GM12878 (cell line): ENCODE measurements around the gene RASGRF2. TPM values are rescaled to one million over a fixed set of nuclear protein-coding genes. Genes with fewer than 3 reads are reported as not detected.
"Not testable (repeated sequence)": the region's sequence is repeated elsewhere in the genome, so short reads cannot be mapped to it uniquely, and the experiment has no call there.

Source experiments
- ATAC-seq: fragments of 200-7000 bp; cut with Tn5 transposase; 3 replicates; pipeline ENCODE4 v1.9.1; 2020; ENCODE audit warnings: mild to moderate bottlenecking, moderate library complexity
- BruUV-seq: library from RNA; stranded (reverse); fragments of 400-500 nt; replicated peaks from 2 replicates; lab custom pipeline; 2021; lab: Mats Ljungman, UMichigan
- CTCF ChIA-PET: fragments of 300-600 bp; sonication (Branson Sonifier 250); formaldehyde crosslinking; extraction: SDS; loops from one replicate; lab custom pipeline; 2021; ENCODE audit warnings: inconsistent platforms; lab: Yijun Ruan, JAX
- POLR2A ChIA-PET: fragments of 350-600 bp; formaldehyde crosslinking; extraction: SDS; loops from one replicate; lab custom pipeline; 2021; ENCODE audit warnings: inconsistent platforms; lab: Charles Lee
- RAD21 ChIA-PET: fragments of 300-600 bp; sonication (Branson Sonifier 250); formaldehyde crosslinking; loops from one replicate; lab custom pipeline; 2023; ENCODE audit warnings: antibody characterized with exemption; ENCODE audit not compliant: unreplicated experiment; lab: Charles Lee
- SMC1A ChIA-PET: fragments of 300-600 bp; sonication (Branson Sonifier 250); formaldehyde crosslinking; loops from one replicate; lab custom pipeline; 2023; ENCODE audit not compliant: unreplicated experiment, uncharacterized antibody; lab: Charles Lee
- DNase-seq: peaks from one replicate; pipeline ENCODE4 v3.0.0-alpha.2; 2011; ENCODE audit warnings: low read depth, low spot score
- FAIRE-seq: peaks from 3 replicates; lab custom pipeline; 2011; peaks lifted over from hg19 to GRCh38; lab: Jason Lieb, UNC
- H2AFZ ChIP-seq: 2 replicates; pipeline ENCODE4 v1.6.0; 2011; ENCODE audit warnings: low read depth, low read length, control low read depth; ENCODE audit not compliant: control insufficient read depth
- H3K27ac ChIP-seq: 2 replicates; pipeline ENCODE4 v1.5.1; 2011; ENCODE audit warnings: control low read depth; ENCODE audit not compliant: control insufficient read depth, insufficient read depth
- H3K27me3 ChIP-seq, 2 experiments: replicated peaks in 1 of 2; 2 replicates each; pipeline versions ENCODE4 v1.6.0 to v1.6.1; 2011; ENCODE audit warnings: low read length in 1 of 2; ENCODE audit not compliant: control insufficient read depth in 2 of 2, insufficient read depth in 2 of 2
- H3K36me3 ChIP-seq, 2 experiments: 2 replicates each; pipeline ENCODE4 v1.5.1; 2011; ENCODE audit warnings: low read length in 1 of 2; ENCODE audit not compliant: control insufficient read depth in 2 of 2, insufficient read depth in 2 of 2
- H3K4me1 ChIP-seq: 2 replicates; pipeline ENCODE4 v1.6.1; 2011; ENCODE audit warnings: mild to moderate bottlenecking, low read length, moderate library complexity, mixed read lengths; ENCODE audit not compliant: control insufficient read depth, insufficient read depth
- H3K4me2 ChIP-seq: 2 replicates; pipeline ENCODE4 v1.6.0; 2011; ENCODE audit warnings: control low read depth; ENCODE audit not compliant: control insufficient read depth, insufficient read depth
- H3K4me3 ChIP-seq: fragments of 200-600 bp; sonication (generic); 2 replicates; pipeline ENCODE4 v1.5.1; 2016
- H3K79me2 ChIP-seq: 2 replicates; pipeline ENCODE4 v1.6.0; 2011; ENCODE audit warnings: low read length; ENCODE audit not compliant: control insufficient read depth, insufficient read depth
- H3K9ac ChIP-seq: 2 replicates; pipeline ENCODE4 v1.8.0; 2011; ENCODE audit warnings: low read length, control low read depth, mixed read lengths; ENCODE audit not compliant: control insufficient read depth, insufficient read depth
- H3K9me3 ChIP-seq: replicated peaks from 3 replicates; pipeline ENCODE4 v1.5.1; 2011; ENCODE audit warnings: mild to moderate bottlenecking, low read length; ENCODE audit not compliant: control insufficient read depth, insufficient read depth
- H4K20me1 ChIP-seq: 2 replicates; pipeline ENCODE4 v1.6.0; 2011; ENCODE audit not compliant: control insufficient read depth, insufficient read depth
- BACH1 ChIP-seq: fragments of 450-650 bp; IDR thresholded peaks from 2 replicates; pipeline ENCODE4 v1.6.1; 2017; ENCODE audit warnings: mild to moderate bottlenecking, borderline replicate concordance
- E2F4 ChIP-seq: IDR thresholded peaks from 2 replicates; pipeline ENCODE4 v1.6.1; 2012; ENCODE audit warnings: low read depth, low read length, improper control_type of control experiment
- ETV6 ChIP-seq, 2 experiments: fragments of 450-650 bp in 1 of 2; IDR thresholded peaks in 1 of 2; conservative IDR thresholded peaks in 1 of 2; 2 replicates each; pipeline ENCODE4 v1.6.1; 2014; ENCODE audit warnings: antibody characterized with exemption in 1 of 2, borderline replicate concordance in 1 of 2, low read depth in 1 of 2, mild to moderate bottlenecking in 1 of 2, moderate library complexity in 1 of 2
- FOXM1 ChIP-seq: IDR thresholded peaks from 2 replicates; pipeline ENCODE4 v1.6.1; 2012; ENCODE audit warnings: low read depth, mild to moderate bottlenecking, inconsistent platforms, low read length, moderate library complexity
- HDAC6 ChIP-seq: fragments of 200-600 bp; sonication (generic); IDR thresholded peaks from one replicate; pipeline ENCODE4 v1.8.0; 2017; ENCODE audit warnings: antibody characterized with exemption; ENCODE audit not compliant: unreplicated experiment
- IRF5 ChIP-seq: fragments of 450-650 bp; IDR thresholded peaks from 2 replicates; pipeline ENCODE4 v1.6.1; 2017; ENCODE audit warnings: borderline replicate concordance
- KLF5 ChIP-seq: fragments of 450-650 bp; IDR thresholded peaks from 2 replicates; pipeline ENCODE4 v1.6.1; 2014; ENCODE audit warnings: mild to moderate bottlenecking; ENCODE audit not compliant: partially characterized antibody
- NR2C1 ChIP-seq: fragments of 450-650 bp; IDR thresholded peaks from 2 replicates; pipeline ENCODE4 v1.6.1; 2017; ENCODE audit warnings: antibody characterized with exemption, mild to moderate bottlenecking, moderate library complexity
- POLR2A ChIP-seq: IDR thresholded peaks from 2 replicates; pipeline ENCODE4 v1.6.1; 2011; ENCODE audit warnings: low read depth, mild to moderate bottlenecking, low read length
- POLR2AphosphoS5 ChIP-seq: IDR thresholded peaks from 2 replicates; pipeline ENCODE4 v1.6.1; 2011; ENCODE audit warnings: mild to moderate bottlenecking, low read length, inconsistent platforms
- RAD21 ChIP-seq: IDR thresholded peaks from 2 replicates; pipeline ENCODE4 v1.6.1; 2011; ENCODE audit warnings: mild to moderate bottlenecking, low read depth, low read length, moderate library complexity; ENCODE audit not compliant: insufficient read depth
- SUZ12 ChIP-seq: fragments of 200-600 bp; sonication (generic); IDR thresholded peaks from one replicate; pipeline ENCODE4 v1.6.1; 2018; ENCODE audit warnings: antibody characterized with exemption, mild to moderate bottlenecking; ENCODE audit not compliant: unreplicated experiment
- WRNIP1 ChIP-seq: IDR thresholded peaks from 2 replicates; pipeline ENCODE4 v1.6.1; 2011; ENCODE audit warnings: low read depth, low read length, improper control_type of control experiment, borderline replicate concordance
- ZZZ3 ChIP-seq: IDR thresholded peaks from 2 replicates; pipeline ENCODE4 v1.6.1; 2011; ENCODE audit warnings: low read depth; ENCODE audit not compliant: control insufficient read depth, insufficient read length
- whole genome bisulfite sequencing: methylation state at CpG from one replicate; pipeline ENCODE4 v1.1.6; 2016; ENCODE audit warnings: low lambda C conversion rate; ENCODE audit not compliant: insufficient replicate concordance, insufficient coverage; ENCODE audit errors: missing lambda C conversion rate; 5-methylcytosine and 5-hydroxymethylcytosine counted together
- in situ Hi-C: fragments of 300-500 bp; cut with MboI; formaldehyde crosslinking; loops from 9 replicates; pipeline ENCODE4 v1.14.3; 2018; ENCODE audit warnings: mixed read lengths
- intact Hi-C: fragments of 100-400 bp; cut with micrococcal nuclease; formaldehyde crosslinking; loops from one replicate; pipeline ENCODE4 v1.14.2; 2022; ENCODE audit not compliant: unreplicated experiment
- polyA plus RNA-seq, 11 experiments: library from polyadenylated mRNA; depleted of rRNA in 4 of 11; unstranded in 6 of 11; stranded (reverse) in 5 of 11; fragments of >200 nt; fragmentation: Nextera tagmentation in 4 of 11; fragmentation: Illumina TruSeq in 1 of 11; extraction: Ambion mirVana in 4 of 11; extraction: Trizol in 1 of 11; gene quantifications; 1 replicate in 1 of 11; 2 replicates in 10 of 11; pipeline versions ENCODE4 v1.2.1 to v1.2.3, GENCODE V29; 2011 to 2016; ENCODE audit warnings: inconsistent platforms in 2 of 11, missing spikeins in 2 of 11, low read depth in 1 of 11
- total RNA-seq, 4 experiments: library from RNA; depleted of rRNA in 3 of 4; stranded (reverse); fragments of >200 nt in 3 of 4; fragmentation: Illumina TruSeq in 1 of 4; extraction: Trizol in 1 of 4; gene quantifications; 2 replicates each; pipeline versions ENCODE4 v1.2.1 to v1.2.3, GENCODE V29; 2013 to 2021

RASGRF2 gene
- total and polyA plus RNA-seq, 10 of the 15 experiments (the other 5 are each of a cell fraction or from before 2014, with no cell fraction given): 0.05 to 0.24 (median 0.07) TPM

GRCh38 chr5:81052325-81052724, 92.2 kb downstream of the RASGRF2 start:
- Histone ChIP-seq H3K9me3 (no peaks in the 10 kb centered on the region), H4K20me1 (no peaks in the 10 kb centered on the region), H2AFZ (no peak overlapping the region), H3K27ac (no peak overlapping the region), H3K4me2 (no peak overlapping the region), H3K27me3 (0 out of 4 replicates have a peak, but pooled peaks cover 0 to 1% of the 10 kb centered on the region in 2 experiments), H3K4me1 (no peaks in the 10 kb centered on the region), H3K36me3 (no peaks in the 10 kb centered on the region), H3K9ac (no peak overlapping the region), H3K79me2 (no peaks in the 10 kb centered on the region), H3K4me3 (no peak overlapping the region)
- TF ChIP-seq BACH1: no peak
- no peak for TF ChIP-seq IRF5
- no peak for TF ChIP-seq SUZ12
- no peak for TF ChIP-seq ETV6 (conservative IDR thresholded peaks at IDR 0.05 in 1 of 2, IDR thresholded peaks at IDR 0.05 in 1 of 2; ENCODE audit: borderline replicate concordance in 1 of 2, low read depth in 1 of 2)
- TF ChIP-seq FOXM1: no peak
- TF ChIP-seq NR2C1: no peak
- no peak for TF ChIP-seq E2F4
- TF ChIP-seq KLF5: no peak
- no peak for TF ChIP-seq WRNIP1
- TF ChIP-seq POLR2A: no peak
- TF ChIP-seq ZZZ3: no peak
- no peak for TF ChIP-seq RAD21
- no peak for TF ChIP-seq POLR2AphosphoS5
- TF ChIP-seq HDAC6: no peak
- ChIA-PET CTCF (no interaction called here), RAD21 (no interaction called here), POLR2A (no interaction called here), SMC1A (interaction anchor here (0.6 kb wide), 1 partner anchor 242 kb away, joined by 3 read pairs; no protein-coding TSS in a partner anchor)
- no peak for DNase-seq
- WGBS: 34% methylated on average over 2 of the region's 2 CpGs
- intact Hi-C loops (no loop called here), in situ Hi-C loops (no loop called here)
- no peak for ATAC-seq
- BruUV-seq: no TSS peak
- no peak for FAIRE-seq

GRCh38 chr5:81053282-81053681, 93.1 kb downstream of the RASGRF2 start:
- RAD21 ChIA-PET, H3K4me1 ChIP-seq, H3K79me2 ChIP-seq, H3K27ac ChIP-seq, FAIRE-seq, H3K4me3 ChIP-seq, H2AFZ ChIP-seq, H3K27me3 ChIP-seq, POLR2A ChIA-PET, H4K20me1 ChIP-seq, in situ Hi-C loops, H3K9me3 ChIP-seq, H3K4me2 ChIP-seq, DNase-seq, intact Hi-C loops, BruUV-seq, ATAC-seq, CTCF ChIA-PET, H3K36me3 ChIP-seq, H3K9ac ChIP-seq: not testable (repeated sequence)
- SMC1A ChIA-PET: interaction anchor here (0.6 kb wide), 1 partner anchor 243 kb away, joined by 3 read pairs; no protein-coding TSS in a partner anchor
- 92% methylated on average over 2 of the region's 4 CpGs for WGBS
